A549 (cell line): ENCODE data around the gene LRAT.
"Not testable (repeated sequence)": the region's sequence is repeated elsewhere in the genome, so short reads cannot be mapped to it uniquely, and the experiment has no call there.

Experiments used
- CBX2 ChIP-seq: fragments of 200-600 bp; sonication (generic); IDR thresholded peaks from 2 replicates; pipeline ENCODE4 v1.6.1; 2016; ENCODE audit warnings: low read depth, mild to moderate bottlenecking, borderline replicate concordance
- CTCF ChIP-seq: fragments of >200 bp; sonication (Bioruptor Twin); formaldehyde crosslinking; IDR thresholded peaks from 3 replicates; pipeline ENCODE4 v1.5.1; 2016
- ELK1 ChIP-seq: fragments of 150-350 bp; IDR thresholded peaks from 2 replicates; pipeline ENCODE4 v1.6.1; 2014; ENCODE audit warnings: low read depth, mild to moderate bottlenecking, low read length
- HMGXB4 ChIP-seq: fragments of 250-450 bp; sonication (Bioruptor Pico); IDR thresholded peaks from 2 replicates; pipeline ENCODE4 v1.5.0; 2021; ENCODE audit warnings: mild to moderate bottlenecking, moderate library complexity, borderline replicate concordance
- MAZ ChIP-seq: fragments of 150-350 bp; IDR thresholded peaks from 2 replicates; pipeline ENCODE4 v1.6.1; 2014; ENCODE audit warnings: antibody characterized with exemption, low read depth, low read length, borderline replicate concordance
- POLR2A ChIP-seq: IDR thresholded peaks from 2 replicates; pipeline ENCODE4 v1.6.1; 2012; ENCODE audit warnings: mild to moderate bottlenecking, low read length
- ZSCAN20 ChIP-seq: fragments of 250-450 bp; sonication (Bioruptor Pico); IDR thresholded peaks from 2 replicates; pipeline ENCODE4 v1.8.0; 2022; ENCODE audit warnings: mild to moderate bottlenecking, moderate library complexity
- TF ChIP-seq, protein P1 (sequence below): IDR thresholded peaks from 2 replicates; pipeline ENCODE4 v1.6.1; 2012; ENCODE audit warnings: low read depth, borderline replicate concordance

DNA sequence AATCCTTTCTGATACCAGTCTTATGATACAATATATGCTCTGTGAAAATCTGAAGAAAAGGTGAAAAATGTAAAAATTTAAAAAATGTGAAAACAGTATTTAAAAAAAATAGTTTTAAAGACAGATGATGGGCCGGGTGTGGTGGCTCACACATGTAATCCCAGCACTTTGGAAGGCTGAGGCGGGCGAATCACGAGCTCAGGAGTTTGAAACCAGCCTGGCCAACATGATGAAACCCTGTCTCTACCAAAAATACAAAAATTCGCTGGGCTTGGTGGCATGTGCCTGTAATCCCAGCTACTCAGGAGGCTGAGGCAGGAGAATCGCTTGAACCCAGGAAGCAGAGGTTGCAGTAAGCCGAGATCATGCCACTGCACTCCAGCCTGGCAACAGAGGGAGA is 20.2 kb upstream of the LRAT start:
- TF ChIP-seq HMGXB4 (CRISPR knock-in tag); ZSCAN20; POLR2A; CBX2; CTCF; ELK1; MAZ: not testable (repeated sequence)
- TF ChIP-seq, protein P1, sequence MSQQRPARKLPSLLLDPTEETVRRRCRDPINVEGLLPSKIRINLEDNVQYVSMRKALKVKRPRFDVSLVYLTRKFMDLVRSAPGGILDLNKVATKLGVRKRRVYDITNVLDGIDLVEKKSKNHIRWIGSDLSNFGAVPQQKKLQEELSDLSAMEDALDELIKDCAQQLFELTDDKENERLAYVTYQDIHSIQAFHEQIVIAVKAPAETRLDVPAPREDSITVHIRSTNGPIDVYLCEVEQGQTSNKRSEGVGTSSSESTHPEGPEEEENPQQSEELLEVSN, result not testable (repeated sequence)
